Esophagus muscularis mucosa (tissue), 4 donors: Measurements from ENCODE around the gene STN1. TPM values are rescaled to one million over a fixed set of nuclear protein-coding genes. Genes with fewer than 3 reads are reported as not detected.

Source experiments
- DNase-seq: peaks from one replicate; pipeline ENCODE4 v3.0.0-alpha.2; 2017; ENCODE audit errors: extremely low spot score
- H3K27ac ChIP-seq, 4 donors: fragments of 200-600 bp; sonication (generic); replicated peaks in 1 of 4; 1 replicate in 3 of 4; 2 replicates in 1 of 4; pipeline ENCODE4 v1.5.1; 2016 to 2019; ENCODE audit warnings: mild to moderate bottlenecking in 1 of 4
- H3K27me3 ChIP-seq, 4 donors: fragments of 200-600 bp; sonication (generic); one replicate each; pipeline versions ENCODE4 v1.5.1 to v1.6.0; 2016 to 2019
- H3K36me3 ChIP-seq, 4 donors: fragments of 200-600 bp; sonication (generic); one replicate each; pipeline ENCODE4 v1.5.1; 2016 to 2019
- H3K4me1 ChIP-seq, 4 donors: fragments of 200-600 bp; sonication (generic); one replicate each; pipeline ENCODE4 v1.5.1; 2016 to 2019
- H3K4me3 ChIP-seq, 4 donors: fragments of 200-600 bp; sonication (generic); 1 replicate in 2 of 4; 2 replicates in 2 of 4; pipeline ENCODE4 v1.5.1; 2016 to 2019; ENCODE audit warnings: mild to moderate bottlenecking in 4 of 4, moderate library complexity in 1 of 4
- H3K9me3 ChIP-seq, 4 donors: fragments of 200-600 bp; sonication (generic); 1 replicate in 3 of 4; 2 replicates in 1 of 4; pipeline ENCODE4 v1.5.1; 2016 to 2019
- EP300 ChIP-seq: sonication (generic); formaldehyde crosslinking; IDR thresholded peaks from one replicate; pipeline ENCODE4 v1.6.1; 2017; ENCODE audit warnings: antibody characterized with exemption
- POLR2A ChIP-seq: fragments of 450-650 bp; IDR thresholded peaks from one replicate; pipeline ENCODE4 v1.6.1; 2017; ENCODE audit warnings: antibody characterized with exemption, moderate library complexity, mild to moderate bottlenecking, low read depth
- POLR2AphosphoS5 ChIP-seq, 2 donors: sonication (generic); formaldehyde crosslinking; IDR thresholded peaks; one replicate each; pipeline ENCODE4 v1.6.1; 2017; ENCODE audit warnings: antibody characterized with exemption in 2 of 2
- WGBS: methylation state at CpG from one replicate; pipeline ENCODE4 v1.1.5; 2018; 5-methylcytosine and 5-hydroxymethylcytosine counted together
- intact Hi-C: fragments of 100-400 bp; cut with DNase I; formaldehyde crosslinking; loops from one replicate; pipeline ENCODE4 v1.15.1; 2023
- total RNA-seq, 4 donors: library from RNA; depleted of rRNA; stranded (reverse); fragments of >200 nt; gene quantifications; one replicate each; pipeline versions ENCODE4 v1.1.0 to v1.2.1, GENCODE V29; 2016
- TF ChIP-seq, protein P1 (sequence below), 3 experiments: fragments of 200-600 bp in 2 of 3; fragments of 450-650 bp in 1 of 3; sonication (generic) in 2 of 3; IDR thresholded peaks; one replicate each; pipeline ENCODE4 v1.5.1; 2017 to 2019; ENCODE audit warnings: antibody characterized with exemption in 3 of 3, mild to moderate bottlenecking in 2 of 3, moderate library complexity in 1 of 3

Gene STN1
- total RNA-seq, 4 donors from 2014 or later: 18.7 to 27.7 (median 24.9) TPM

DNA sequence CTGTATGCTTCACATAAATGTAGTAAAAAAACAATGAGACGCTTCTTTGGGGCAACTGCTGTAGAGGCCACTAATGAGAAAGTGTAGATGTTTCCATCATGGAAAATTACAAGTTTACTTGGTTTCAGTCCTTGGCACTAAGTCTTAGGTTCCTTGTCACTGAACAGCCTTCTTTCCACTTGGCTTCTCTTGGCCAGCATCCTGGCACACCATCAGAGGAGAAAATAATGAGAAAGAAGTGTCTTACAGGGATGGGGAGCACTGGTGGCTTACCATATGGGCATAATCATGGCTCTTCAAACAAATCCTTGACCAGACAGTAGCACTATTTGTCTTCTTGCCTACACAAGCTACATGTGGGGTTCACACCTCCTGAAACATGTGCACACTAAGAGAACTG is 40.1 kb downstream of the STN1 start:
- peaks cover 0 to 28% (median 22%) of the 10 kb centered on the region in 4 donors for H3K4me1 ChIP-seq
- H3K4me3 ChIP-seq: no peak overlapping the region
- TF ChIP-seq EP300 (no peak), POLR2AphosphoS5 (IDR thresholded peaks at IDR 0.05) (no peak), POLR2A (no peak)
- TF ChIP-seq, protein P1, sequence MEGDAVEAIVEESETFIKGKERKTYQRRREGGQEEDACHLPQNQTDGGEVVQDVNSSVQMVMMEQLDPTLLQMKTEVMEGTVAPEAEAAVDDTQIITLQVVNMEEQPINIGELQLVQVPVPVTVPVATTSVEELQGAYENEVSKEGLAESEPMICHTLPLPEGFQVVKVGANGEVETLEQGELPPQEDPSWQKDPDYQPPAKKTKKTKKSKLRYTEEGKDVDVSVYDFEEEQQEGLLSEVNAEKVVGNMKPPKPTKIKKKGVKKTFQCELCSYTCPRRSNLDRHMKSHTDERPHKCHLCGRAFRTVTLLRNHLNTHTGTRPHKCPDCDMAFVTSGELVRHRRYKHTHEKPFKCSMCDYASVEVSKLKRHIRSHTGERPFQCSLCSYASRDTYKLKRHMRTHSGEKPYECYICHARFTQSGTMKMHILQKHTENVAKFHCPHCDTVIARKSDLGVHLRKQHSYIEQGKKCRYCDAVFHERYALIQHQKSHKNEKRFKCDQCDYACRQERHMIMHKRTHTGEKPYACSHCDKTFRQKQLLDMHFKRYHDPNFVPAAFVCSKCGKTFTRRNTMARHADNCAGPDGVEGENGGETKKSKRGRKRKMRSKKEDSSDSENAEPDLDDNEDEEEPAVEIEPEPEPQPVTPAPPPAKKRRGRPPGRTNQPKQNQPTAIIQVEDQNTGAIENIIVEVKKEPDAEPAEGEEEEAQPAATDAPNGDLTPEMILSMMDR (IDR thresholded peaks at IDR 0.05): no peak
- no peak for DNase-seq
- no peaks in the 10 kb centered on the region for H3K27me3 ChIP-seq
- WGBS: 88% methylated on average over 1 of the region's 1 CpG
- H3K36me3 ChIP-seq: peaks cover 15 to 61% (median 36%) of the 10 kb centered on the region in 4 donors
- intact Hi-C loops: no loop called here
- no peak overlapping the region for H3K27ac ChIP-seq
- H3K9me3 ChIP-seq: no peaks in the 10 kb centered on the region

DNA sequence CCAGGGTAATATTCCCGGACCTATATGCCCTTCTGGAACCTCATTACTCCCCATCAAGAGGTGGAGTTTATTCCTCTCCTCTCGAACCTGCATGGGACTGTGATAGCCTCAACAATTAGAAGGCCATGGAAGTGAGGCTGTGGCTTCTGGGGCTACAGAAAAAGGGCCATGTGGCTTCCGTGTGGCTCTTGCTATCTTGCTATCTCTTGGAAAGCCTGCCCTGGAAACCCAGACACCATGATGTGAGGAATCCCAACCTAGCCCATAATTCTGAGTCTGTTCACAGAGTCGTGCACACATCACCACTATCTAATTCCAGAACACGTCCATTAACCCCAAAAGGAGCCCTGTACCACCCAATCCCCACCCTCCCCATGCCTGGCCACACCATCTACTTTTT is 41.8 kb downstream of the STN1 start:
- Histone ChIP-seq H3K36me3 (peaks cover 1 to 53% (median 27%) of the 10 kb centered on the region in 4 donors), H3K4me3 (no peak overlapping the region), H3K9me3 (no peaks in the 10 kb centered on the region), H3K27me3 (no peaks in the 10 kb centered on the region), H3K27ac (no peak overlapping the region), H3K4me1 (peaks cover 0 to 14% (median 10%) of the 10 kb centered on the region in 4 donors)
- intact Hi-C loops: no loop called here
- TF ChIP-seq POLR2A: no peak
- no peak for TF ChIP-seq EP300
- TF ChIP-seq POLR2AphosphoS5 (IDR thresholded peaks at IDR 0.05): no peak
- TF ChIP-seq, protein P1 (IDR thresholded peaks at IDR 0.05): no peak
- no peak for DNase-seq
- 89% methylated on average over 5 of the region's 5 CpGs for WGBS

DNA sequence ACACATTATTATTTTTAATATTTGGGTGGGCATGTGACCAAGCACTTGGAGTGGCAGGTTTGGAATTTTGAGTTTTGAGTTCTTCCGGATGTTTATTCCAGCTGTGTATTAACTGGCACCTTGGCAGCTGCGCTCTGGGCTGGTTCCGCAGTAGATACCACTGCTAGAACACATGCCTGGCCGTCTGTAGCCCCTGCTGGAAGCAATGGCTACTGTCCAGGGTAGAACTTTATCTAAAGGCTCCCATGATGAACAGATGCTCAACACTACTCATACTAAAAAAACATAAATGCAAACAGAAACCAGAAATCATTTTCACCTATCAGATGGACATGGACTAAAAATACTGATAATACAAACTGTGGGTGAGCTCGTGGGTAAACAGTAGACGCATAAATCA is 43.3 kb downstream of the STN1 start:
- no peak overlapping the region for H3K4me3 ChIP-seq
- peaks cover 0 to 39% (median 17%) of the 10 kb centered on the region in 4 donors for H3K36me3 ChIP-seq
- DNase-seq: no peak
- peaks cover 0 to 10% (median 8%) of the 10 kb centered on the region in 4 donors for H3K4me1 ChIP-seq
- TF ChIP-seq POLR2AphosphoS5 (IDR thresholded peaks at IDR 0.05): no peak
- TF ChIP-seq, protein P1 (IDR thresholded peaks at IDR 0.05): no peak
- no peak for TF ChIP-seq POLR2A
- TF ChIP-seq EP300: no peak
- no peaks in the 10 kb centered on the region for H3K27me3 ChIP-seq
- intact Hi-C loops: no loop called here
- H3K27ac ChIP-seq: no peak overlapping the region
- no peaks in the 10 kb centered on the region for H3K9me3 ChIP-seq
- 91% methylated on average over 6 of the region's 6 CpGs for WGBS

DNA sequence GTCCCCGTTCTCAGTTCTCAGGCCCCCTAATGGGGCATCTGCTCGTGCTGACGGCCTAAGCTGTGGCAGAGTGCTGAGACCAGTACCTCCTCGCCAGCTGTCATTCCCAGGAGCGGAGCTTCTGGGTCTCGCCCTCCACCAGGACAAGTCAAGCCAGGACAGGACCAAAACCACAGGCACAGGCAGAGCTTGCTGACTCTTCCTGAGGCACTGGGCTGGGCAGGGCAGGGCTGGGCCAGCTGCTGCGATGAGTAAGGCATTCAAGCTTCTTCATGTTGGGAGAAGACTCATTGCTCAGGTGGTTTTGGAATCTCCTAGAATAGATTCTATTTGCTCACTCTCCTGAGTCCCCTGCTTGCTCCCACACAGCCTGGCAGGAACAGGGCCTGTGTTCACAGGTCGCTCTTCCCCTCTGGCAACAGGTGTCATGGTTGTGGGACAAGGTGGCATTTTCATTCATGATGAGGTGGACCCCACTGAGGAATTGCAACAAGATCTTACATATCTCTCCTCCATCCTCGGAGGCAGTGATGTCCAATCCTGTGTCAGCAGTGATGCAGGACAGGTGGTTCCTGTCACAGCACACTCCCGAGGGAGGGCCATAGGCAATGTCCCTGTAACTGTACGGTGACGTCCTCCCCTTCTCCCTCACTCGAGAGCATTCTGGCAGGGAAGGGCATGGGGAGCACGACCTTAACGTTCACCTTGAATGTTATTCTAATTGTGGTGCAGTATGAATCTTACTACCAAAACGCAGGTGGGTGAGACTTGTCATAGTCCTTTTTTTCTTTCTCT is 45.6 kb downstream of the STN1 start:
- intact Hi-C loops: no loop called here
- H3K27ac ChIP-seq: no peak overlapping the region
- H3K9me3 ChIP-seq: no peaks in the 10 kb centered on the region
- no peaks in the 10 kb centered on the region for H3K4me1 ChIP-seq
- no peaks in the 10 kb centered on the region for H3K27me3 ChIP-seq
- DNase-seq: no peak
- peaks cover 0 to 16% (median 4%) of the 10 kb centered on the region in 4 donors for H3K36me3 ChIP-seq
- no peak overlapping the region for H3K4me3 ChIP-seq
- TF ChIP-seq EP300 (no peak), POLR2A (no peak), POLR2AphosphoS5 (IDR thresholded peaks at IDR 0.05) (no peak)
- TF ChIP-seq, protein P1 (IDR thresholded peaks at IDR 0.05): no peak
- WGBS: 91% methylated on average over 15 of the region's 16 CpGs
